Measurements from ENCODE around the gene SPATS2L.

DNA sequence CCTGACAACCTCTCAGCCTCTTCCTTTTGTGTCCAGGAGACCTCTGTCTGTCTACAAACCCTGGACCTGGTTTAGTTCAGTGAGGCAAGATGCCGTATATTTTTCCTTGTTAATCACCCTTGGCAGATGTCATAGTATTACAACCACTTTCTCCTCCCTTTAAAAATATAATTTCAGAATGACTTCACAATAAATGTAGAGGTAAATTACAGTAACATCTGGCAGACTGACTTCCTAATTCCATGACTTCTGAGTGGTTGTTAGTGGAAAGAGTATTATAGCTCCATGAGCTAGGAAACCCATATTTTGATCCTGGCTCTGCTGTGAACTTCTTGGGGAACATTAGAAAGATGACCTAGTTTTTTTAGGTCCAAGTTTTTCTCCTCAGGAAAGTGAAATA is 39.5 kb downstream of the SPATS2L start:
- TF ChIP-seq EZH2 (IDR thresholded peaks at IDR 0.05; ENCODE audit: borderline replicate concordance, insufficient read depth, low read depth, low read length, poor library complexity, severe bottlenecking): no peak
- TF ChIP-seq, protein P1, sequence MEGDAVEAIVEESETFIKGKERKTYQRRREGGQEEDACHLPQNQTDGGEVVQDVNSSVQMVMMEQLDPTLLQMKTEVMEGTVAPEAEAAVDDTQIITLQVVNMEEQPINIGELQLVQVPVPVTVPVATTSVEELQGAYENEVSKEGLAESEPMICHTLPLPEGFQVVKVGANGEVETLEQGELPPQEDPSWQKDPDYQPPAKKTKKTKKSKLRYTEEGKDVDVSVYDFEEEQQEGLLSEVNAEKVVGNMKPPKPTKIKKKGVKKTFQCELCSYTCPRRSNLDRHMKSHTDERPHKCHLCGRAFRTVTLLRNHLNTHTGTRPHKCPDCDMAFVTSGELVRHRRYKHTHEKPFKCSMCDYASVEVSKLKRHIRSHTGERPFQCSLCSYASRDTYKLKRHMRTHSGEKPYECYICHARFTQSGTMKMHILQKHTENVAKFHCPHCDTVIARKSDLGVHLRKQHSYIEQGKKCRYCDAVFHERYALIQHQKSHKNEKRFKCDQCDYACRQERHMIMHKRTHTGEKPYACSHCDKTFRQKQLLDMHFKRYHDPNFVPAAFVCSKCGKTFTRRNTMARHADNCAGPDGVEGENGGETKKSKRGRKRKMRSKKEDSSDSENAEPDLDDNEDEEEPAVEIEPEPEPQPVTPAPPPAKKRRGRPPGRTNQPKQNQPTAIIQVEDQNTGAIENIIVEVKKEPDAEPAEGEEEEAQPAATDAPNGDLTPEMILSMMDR (IDR thresholded peaks at IDR 0.05): no peak
